NCI-H748 treated with DMSO at 0.1 percent for 48 hours (cell line): ENCODE results near the gene U2AF2.
"Not testable (repeated sequence)": the region's sequence is repeated elsewhere in the genome, so short reads cannot be mapped to it uniquely, and the experiment has no call there.

ENCODE experiments used
- DNase-seq: peaks from one replicate; lab custom pipeline; 2025; lab: John Stamatoyannopoulos, UW

Gene U2AF2

GRCh38 chr19:55712804-55713631 lies 58.2 kb downstream of the U2AF2 start:
- DNase-seq = no peak

DNA sequence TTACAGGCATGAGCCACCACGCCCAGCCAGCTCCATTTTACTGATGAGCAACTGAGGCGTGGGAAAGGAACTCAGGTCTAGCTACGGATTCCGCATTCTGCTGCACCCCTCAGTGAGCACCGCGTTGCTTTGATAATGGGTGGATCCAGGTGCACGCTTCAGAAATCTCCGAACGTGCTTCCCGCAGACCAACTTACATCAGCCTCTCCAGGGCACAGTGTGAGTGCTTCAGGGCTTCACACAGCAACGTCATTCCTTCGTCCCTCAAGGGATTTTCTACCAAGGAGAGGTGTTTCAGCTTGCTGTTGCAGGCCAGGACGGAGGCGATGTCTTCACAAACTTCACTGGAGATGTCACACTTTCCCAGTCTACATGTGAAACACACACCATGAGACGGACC lies 61.7 kb downstream of the U2AF2 start:
- no peak for DNase-seq

DNA sequence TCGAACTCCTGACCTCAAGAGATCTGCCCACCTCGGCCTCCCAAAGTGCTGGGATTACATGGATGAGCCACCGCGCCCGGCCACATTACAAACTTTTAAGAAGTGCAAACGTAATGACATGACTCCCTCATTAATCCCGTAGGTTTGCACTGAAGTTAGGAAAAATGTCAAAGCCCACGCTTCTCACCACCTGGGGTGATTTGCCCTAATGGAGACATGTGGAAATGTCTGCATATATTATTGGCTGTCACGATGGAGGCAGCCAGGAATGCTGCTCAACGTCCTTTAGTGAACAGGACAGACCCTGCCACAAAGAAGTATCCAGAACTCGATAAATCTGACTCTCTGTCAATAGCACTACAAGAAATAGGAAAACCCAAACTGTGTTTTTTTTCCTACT lies 62.4 kb downstream of the U2AF2 start:
- no peak for DNase-seq

GRCh38 chr19:55717879-55718711 lies 63.3 kb downstream of the U2AF2 start:
- not testable (repeated sequence) for DNase-seq

DNA sequence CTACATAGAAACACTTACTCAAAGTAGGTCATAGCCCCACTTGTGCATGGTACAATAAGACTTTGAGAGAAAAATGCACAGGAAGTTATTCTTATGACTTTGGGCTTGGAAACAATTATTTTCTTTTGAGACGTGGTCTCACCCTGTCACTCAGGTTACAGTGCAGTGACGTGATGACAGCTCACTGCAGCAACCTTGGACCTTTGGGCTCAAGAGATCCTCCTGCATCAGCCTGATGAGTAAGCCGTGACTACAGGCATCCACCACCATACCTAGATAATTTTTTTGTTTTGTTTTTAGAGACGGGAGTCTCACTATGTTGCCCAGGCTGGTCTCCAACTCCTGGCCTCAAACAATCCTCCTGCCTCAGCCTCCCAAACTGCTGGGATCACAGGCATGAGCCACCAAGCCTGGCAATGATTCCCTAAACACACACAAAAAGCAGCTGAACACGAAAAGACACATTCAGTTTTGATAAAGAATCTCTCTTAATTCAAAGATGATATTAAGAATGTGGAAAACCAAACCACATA lies 65.4 kb downstream of the U2AF2 start:
- no peak for DNase-seq

GRCh38 chr19:55720801-55721200 lies 66.0 kb downstream of the U2AF2 start:
- DNase-seq = no peak

DNA sequence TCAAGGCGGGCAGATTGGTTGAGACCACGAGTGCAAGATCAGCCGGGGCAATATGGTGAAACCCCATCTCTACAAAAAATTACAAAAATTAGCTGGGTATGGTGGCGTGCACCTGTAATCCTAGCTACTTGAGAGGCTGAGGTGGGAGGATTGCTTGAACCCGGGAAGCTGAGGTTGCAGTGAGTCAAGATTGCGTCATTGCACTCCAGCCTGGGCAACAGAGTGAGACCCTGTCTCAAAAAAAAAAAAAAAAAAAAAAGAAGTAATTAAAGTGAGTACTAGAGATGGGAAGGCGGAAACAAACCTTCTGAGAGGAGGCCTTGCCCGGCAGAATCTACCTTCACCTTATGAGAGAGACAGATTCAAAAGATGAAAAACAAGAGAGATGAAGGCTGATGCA lies 68.7 kb downstream of the U2AF2 start:
- no peak for DNase-seq
